OCI-M2 (cell line): ENCODE measurements around the gene FAM120A.
A peak's percentile ranks its signal among the peaks of the same experiment; 100 is the strongest.

Experiments used
- DNase-seq: peaks from one replicate; lab custom pipeline; 2025; ENCODE audit not compliant: unreplicated experiment; lab: John Stamatoyannopoulos, UW

The FAM120A gene

DNA sequence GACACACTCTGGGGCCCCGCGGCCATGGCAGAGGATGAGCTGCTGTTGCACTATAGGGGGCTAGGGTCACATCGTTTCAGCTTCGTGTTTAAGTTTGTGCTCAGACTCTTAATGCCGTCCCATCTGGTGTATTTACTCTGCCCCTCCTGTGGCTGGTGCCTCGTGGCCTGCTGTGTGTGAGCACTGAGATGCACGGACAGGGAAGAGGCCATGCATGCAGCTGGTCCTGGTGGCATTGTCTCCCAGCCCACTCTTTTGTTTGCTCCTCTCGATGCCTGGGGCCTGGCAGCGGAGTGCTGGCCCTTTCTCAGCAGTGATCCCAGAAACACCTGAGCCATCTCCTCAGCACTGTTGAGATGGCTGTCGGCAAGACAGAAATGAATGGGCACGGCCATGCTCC is 94.9 kb downstream of the FAM120A start:
- no peak for DNase-seq

DNA sequence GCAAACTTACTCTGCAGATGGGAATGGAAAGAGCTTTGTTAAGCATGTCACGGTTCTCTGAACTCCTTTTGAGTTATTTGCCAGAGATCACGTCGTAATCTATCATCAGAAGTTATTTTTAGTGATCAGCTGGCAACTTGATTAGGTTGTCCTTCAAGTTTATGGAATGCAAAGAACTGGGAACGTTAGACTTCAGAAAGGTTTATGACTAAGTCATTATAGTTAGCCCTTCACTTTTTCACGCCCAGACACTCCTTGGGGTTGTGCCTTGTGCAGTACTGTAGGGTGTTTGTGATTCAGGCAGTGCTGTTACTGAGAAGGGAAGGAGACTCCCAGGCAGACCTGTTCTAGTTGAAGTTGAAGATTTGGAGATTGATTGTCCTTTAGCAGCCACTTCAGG is 98.1 kb downstream of the FAM120A start:
- DNase-seq: no peak

DNA sequence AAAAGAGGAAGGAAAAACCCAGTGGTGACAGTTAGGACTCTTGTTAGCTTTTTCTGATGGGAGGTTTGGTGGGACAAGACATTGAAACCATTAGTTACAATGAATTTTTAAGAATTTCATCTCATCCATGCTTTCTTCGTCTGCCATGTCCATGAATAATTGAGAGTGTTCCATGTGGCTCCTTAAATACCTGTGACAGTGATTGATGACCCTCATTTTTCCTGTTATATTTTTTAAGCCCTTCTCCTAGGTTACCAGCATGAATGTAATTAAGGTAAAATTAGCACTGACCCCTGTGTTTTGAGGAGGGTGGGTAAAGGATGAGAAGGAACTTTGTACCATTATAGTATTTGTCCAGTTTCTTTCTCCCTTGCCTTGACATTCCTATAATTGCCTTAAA is 101.4 kb downstream of the FAM120A start:
- DNase-seq: no peak

DNA sequence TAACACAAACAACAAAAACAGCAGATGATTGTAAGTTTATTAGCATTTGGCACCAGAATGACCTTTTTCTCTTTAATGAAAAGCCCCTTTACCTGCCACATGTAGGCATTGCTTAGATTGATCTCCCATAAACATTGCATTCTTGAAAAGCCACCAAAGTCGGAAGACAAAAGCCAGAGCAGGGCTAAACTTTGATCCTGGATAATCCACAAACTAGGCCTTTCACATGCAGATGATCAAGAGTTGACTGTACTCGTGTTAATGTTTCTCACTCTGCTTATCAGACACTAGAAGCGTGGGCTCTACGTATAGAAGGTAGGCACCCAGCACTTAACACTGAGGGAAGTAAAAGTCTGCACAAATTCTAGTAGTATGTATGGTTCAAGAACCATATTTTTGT is 103.9 kb downstream of the FAM120A start:
- DNase-seq: no peak

DNA sequence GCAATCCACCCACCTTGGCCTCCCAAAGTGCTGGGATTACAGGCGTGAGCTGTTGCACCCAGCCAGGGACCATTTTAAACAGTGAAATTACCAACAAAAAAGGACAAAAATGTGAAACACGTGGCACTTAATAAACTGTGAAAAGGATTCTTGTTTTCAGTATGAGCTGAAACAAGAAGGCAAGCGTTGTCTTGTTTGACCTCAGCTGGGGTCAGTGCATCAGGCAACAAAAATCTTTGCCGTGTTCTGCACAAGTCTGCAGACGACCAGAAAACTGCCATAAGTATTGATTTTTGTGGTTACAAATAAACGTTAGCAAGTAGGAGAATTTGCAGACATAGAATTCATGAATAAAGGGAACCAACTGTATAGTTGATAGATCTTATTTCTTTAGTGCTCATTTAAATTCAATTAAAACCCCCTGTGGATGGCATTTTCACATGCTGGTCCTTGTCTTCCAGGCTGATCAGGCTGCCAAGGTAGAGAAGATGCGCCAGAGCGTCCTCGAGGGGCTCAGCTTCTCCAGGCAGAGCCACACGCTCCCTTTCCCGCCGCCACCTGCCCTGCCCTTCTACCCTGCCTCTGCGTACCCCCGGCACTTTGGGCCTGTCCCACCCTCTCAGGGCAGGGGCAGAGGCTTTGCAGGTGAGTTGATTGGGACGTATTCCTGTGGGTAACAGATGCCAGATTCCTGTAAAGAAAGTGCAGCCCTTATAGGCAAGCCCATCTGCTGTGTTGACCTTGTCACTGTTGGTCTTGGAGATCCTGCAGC is 106.1 kb downstream of the FAM120A start:
- no peak for DNase-seq

DNA sequence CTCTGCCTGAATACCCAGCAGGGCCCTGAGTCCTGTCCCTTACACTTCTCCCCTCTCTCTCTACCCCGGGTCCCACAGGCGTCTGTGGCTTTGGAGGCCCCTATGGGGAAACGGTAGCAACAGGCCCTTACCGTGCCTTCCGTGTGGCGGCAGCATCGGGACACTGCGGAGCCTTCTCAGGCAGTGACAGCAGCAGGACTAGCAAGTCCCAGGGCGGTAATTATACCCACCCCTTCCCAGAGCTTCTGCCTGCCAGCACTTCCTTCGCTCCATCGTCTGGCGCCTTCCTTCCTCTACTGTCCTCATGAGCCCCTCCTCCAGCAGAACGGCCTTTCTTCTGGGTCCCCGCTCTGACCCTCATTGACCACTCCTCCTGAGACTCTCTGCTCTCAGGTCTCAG is 107.0 kb downstream of the FAM120A start:
- no peak for DNase-seq

DNA sequence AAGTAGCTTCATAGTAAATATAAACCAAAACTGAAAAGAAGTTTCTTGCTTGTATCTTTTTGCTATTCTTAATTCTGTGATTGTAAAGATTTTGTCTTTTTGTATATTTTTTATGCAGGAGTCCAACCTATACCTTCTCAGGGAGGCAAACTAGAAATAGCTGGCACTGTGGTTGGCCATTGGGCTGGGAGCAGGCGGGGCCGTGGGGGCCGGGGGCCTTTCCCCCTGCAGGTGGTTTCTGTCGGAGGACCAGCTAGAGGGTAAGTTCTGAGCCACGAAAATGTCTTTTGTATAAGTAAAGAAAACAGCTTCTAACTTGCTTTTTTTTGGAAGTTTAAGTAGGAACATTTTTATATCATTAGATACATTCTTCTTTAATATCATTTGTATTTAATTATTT is 109.5 kb downstream of the FAM120A start:
- DNase-seq: no peak

DNA sequence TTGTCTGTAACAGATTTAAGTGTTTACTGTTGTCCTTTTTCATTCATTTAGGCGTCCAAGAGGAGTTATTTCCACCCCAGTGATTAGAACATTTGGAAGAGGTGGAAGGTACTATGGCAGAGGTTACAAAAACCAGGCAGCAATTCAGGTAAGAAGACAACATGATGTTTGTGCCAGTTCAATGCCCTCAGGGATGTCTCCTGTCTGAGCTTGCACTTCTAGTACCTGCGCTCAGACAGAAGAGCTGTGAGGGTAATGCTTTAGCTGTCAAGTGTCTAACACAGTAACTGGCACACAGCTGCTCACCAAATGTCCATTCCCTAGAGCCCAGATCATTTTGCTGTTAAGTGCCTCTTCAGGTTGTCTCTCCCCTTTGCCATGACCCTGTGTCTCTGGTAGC is 110.7 kb downstream of the FAM120A start:
- no peak for DNase-seq

DNA sequence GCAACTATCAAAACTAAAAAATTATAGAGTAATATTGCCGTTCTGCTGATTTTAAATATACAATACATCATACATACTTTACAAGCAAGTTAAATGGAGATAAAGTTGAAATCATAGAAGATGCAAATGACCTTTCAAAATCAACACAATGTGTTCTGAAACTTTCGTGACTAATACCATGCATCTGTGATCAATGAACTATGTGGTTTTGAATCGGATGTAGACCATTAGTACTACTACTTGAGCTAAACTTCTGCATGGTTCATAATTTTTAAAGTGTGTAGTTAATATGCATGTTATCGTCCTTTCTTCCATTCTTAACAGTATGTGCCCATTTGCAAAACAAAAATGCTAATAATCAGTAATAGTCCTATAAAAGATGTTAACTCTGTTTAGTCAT is 113.6 kb downstream of the FAM120A start:
- no peak for DNase-seq

DNA sequence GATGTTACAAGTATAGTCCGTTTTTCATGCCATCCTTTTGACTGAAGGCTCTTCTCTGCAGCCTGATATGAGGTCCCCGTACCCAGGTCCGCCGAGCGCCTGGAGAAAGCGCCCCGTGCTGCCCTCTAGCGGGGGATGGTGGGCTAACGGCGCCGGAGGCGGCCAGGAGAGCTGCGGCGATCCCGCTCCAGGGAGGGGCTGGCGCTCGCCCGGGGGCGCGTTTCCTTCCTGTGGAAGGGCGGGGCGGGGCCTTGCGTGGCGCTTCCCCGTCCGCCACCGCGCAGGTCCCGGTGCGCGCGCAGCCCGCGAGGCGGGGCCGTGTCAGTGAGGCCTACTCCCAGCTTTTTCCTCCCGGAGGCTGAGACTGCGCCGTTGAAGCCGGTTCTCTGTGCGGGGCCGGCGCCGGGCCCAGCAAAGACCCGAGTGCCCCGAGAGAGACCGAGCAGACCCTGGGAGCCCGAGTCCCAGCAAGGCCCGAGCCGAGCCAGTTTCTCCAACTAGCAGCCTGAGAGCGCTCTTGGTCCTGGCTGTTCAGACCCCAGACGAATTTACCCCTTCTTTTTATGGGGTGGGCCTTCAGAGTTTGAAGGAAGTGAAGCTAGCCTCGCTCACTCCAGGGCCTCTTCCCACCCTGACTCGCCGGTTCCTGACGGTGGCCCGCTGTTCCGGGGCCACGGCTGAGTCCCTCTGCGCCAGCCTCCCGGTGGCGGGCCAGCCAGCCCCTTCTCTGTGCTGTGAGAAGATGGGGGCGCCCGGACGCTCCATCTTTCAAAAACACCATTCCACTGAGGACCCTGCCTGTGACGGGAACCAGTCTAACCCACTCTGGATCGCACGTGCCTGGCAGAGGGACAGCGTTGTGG is 115.2 kb downstream of the FAM120A start:
- peak; percentile 64 for DNase-seq

DNA sequence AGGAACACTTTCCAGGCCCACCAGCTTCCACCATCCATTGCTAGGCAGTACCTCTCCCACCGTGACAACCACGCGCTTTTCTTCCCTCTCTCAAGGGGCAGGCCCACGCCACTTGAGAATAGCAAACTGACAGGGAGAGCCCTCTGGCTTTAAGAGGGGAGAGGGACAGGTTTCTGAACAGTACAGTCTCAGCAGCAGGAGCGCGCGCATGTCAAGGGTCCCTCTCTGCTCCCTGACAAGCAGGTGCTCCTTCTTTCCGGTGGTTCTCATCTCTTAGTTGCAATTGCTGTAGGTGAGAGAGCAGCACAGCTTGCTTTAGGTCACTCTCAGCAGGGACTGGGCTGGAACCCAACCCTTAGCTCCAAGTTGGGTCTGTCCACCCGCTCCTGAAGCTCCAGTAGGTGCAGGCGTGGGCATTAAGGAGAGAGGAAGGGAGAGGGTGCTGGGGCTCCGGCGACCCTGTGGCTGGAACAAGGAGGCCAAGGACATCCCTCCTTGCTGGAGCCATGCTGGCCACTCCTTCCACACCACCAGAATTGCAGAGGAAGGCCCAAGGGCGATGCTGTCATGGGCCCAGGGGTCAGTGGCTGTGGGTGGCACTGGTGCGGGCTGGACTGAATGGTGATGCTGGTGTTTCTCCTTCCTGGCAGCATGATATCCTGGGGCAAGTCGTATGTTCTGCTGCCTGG is 115.9 kb downstream of the FAM120A start:
- no peak for DNase-seq

DNA sequence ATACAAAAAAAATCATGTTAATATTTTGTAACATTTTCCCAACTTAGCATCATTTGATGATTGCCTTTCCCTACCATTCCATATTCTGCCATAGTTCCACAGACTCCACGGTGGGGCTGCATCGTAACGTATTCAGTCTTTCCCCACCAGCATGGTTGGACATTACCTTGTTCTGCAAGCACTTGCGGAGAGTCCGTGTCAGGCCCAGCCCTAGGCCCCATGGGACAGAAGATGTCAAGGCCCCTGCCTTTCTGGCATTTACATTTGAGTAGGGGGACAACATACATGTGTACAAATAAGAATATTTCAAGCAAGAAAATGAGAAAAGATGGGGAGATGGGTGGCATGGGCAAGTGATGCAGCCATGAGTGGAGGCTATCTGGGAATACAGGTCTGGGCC is 116.7 kb downstream of the FAM120A start:
- DNase-seq: no peak

DNA sequence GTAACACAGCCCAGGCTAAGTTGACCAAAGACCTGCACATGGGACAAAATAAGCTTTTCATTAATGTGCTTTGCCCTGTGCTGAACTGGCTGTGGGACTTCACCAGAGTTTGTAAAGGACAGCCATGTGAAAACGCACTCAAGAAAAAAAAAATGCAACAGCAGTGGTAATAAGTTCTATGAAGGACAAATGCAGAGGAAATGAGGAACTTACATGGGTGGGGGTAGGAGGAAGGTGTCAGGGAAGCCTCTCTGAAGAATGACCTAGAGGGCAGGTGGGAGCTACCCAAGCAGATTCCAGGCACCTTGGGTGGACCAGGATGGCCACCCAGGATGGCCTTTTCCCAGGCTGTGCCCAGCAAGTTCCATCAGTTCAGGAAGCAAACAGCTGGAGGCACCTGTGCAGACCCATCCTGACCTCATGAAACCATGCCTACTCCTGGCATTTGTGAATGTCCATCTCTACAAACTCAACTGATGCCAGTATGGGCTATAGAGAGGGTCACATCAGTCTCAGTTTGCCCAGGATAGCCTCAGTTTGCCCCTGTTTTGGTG is 118.2 kb downstream of the FAM120A start:
- DNase-seq: no peak

DNA sequence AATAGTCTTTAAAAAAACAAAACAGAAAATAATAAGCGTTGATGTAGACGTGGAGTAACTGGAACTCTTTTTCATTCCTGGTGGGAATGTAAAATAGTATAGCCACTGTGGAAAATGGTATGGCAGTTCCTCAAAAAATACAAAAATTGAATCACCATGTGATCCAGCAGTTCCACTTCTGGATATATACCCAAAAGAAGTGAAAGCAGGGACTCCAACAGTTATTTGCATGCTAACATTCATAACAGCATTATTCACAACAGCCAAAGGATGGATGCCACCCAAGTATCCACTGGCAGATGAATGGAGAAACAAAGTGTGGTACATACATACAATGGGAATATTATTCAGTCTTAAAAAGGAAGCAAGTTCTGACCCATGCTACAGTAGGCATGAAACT is 120.7 kb downstream of the FAM120A start:
- no peak for DNase-seq

DNA sequence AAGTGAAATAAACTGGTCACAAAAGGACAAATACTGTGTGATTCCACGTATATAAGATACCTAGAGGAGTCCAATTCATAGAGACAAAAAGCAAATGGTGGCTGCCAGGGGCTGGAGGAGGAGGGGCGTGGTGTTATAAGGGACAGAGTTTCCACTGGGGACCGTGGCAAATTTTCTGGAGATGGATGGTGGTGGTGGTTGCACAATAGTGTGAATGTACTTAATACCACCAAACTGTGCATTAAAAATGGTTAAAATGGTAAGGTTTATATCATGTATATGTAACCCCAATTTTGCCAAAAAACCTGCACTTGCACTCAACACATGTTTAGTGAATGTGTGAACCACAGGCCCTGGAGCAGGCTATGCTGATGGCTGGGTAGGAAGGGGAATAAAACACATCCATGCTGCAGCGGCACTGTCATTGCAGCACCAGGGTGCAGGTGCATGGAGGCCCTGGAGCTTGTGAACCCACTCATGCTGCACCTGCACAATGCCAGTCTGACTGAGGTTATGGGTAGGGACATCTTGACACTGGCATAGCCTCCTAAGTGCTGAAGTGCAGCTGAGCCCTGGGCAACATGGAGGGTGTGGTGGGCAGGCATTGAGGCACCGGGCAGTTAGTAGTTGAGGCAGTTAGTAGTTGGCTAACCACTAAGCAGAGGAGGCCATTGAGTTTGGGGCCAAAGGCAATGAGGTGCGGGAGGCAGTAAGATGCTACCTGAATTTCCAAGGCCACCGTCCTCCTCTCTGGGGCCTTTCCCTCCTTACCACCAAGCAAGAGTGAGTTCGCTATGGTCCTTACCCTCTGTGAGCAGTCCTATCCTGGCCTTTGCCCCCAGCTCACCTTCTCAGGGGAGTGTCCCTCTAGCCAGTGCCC is 121.4 kb downstream of the FAM120A start:
- DNase-seq: no peak

DNA sequence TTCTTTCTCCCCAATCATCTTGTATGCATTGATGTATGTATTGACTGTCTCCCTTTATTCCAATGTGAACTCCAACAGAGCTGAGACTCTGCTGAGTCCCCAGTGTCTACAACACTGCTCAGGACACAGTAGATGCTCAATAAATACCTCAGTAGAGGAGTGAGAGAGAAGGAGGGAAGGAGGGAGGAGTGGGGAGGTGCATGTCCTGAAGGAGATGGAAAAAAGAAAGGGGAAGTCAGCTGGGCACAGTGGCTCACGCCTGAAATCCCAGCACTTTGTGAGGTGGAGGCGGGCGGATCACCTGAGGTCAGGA is 122.0 kb downstream of the FAM120A start:
- DNase-seq: no peak

DNA sequence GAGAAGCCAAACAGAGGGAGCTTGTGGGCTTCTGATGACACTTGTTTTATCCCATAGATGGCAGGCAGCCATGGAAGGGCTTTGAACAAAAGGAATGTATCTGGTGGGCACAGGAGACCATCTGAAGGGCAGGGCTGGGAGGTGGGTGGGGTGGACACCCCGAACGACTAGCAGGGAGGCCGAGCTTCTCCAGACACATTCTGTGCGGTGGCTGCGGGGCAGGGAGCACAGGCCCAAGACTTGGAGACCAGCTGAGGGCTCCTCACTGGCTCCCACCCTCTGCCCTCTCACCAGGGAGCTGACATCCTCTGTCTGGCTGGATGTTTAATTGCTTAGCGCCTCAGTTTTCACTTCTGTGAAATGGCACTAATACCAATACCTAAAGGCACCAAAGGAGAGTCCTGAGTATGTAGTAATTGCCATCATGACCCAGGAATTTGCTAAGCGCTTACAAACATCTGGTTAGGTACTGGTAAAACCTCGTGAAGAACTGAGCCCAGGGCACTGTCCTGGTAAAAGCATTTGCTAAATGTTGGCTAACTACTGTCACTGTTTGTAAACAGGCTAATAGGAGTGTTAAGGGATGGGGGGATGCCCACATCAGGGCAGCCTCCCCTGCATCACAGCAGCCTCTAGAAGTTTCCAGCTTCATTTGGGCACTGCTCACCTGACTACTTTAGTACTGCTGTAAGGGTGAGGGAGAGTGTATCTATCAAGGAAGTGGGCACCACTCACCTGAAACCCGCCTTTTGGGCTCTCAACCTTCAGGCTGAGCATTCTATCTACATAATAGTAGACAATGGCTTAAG is 122.8 kb downstream of the FAM120A start:
- DNase-seq: no peak

DNA sequence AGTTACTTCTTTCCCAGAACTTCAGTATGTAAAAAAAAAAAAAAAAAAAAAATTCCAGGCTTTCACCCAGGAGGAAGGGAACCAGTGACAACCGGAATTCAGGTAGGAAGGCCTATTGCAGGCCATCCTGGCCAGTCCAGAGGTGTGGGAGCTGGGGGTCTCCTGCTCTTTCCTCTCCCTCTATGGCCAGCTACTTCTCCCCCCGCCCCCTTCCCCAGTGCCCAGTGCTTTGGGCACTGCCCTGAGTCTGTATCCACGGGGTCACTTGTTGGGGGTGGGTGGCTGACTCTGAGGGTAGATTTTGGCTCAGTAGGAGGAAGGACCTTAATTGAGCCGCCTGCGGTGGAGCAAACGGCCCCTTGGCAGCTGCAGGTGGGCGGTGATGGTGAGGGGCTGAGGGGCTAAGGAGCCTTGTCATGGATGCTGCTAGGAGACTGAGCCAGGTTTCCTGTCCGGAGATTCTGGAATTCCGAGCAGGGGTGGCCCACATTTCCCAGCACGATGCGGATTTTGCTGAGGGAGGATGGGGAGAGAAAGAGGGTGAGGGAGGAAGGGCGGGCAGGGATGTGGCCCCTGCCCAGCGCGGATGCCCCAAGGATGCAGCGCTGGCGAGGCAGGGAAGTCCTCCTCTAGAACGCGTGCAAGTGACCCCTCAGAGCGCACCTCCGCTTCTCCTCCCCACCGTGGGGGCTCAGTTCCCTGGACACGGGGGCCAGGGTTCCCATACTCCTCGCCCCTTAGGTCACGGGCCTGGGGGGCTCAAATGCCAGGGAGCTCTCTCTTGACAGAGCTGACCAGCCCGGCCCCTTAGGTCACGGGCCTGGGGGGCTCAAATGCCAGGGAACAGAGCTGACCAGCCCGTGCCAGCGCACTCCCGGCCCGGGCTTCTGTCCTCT is 123.7 kb downstream of the FAM120A start:
- DNase-seq: no peak

DNA sequence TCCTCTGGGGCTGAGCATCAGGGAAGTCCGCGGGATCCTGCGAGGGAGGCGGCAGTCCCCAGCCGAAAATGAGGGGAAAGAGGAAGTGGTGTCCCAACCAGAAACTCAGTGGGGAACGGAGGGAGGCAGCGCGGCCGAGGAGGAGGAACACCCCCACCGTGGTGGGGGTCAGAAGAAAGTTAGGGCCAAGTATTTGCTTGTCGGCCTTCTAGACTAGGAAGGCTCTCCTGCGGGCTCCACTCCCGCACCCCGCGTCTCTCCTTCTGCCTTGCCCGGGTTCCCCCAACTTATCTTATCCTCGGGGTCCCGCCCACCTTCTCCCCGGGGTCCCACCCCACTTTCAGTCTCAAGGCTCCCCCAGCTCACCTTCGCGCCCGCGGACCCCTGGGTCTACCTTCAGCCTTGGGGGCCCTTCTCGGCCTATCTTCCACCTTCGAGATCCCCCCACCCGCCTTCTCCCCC is 124.3 kb downstream of the FAM120A start:
- no peak for DNase-seq
